Naive thymus-derived CD4-positive, alpha-beta T cell (primary cell): ENCODE data around the gene ATN1. TPM values are rescaled to one million over a fixed set of nuclear protein-coding genes. Genes with fewer than 3 reads are reported as not detected.

Experiments used
- ATAC-seq: fragments of 150-1000 bp; cut with Tn5 transposase; 2 replicates; pipeline ENCODE4 v1.10.0; 2021; ENCODE audit warnings: mild to moderate bottlenecking, moderate library complexity
- CTCF ChIA-PET: fragments of 350-600 bp; sonication (Branson Sonifier 250); formaldehyde crosslinking; loops from one replicate; lab custom pipeline; 2021; ENCODE audit warnings: antibody characterized with exemption; lab: Charles Lee
- POLR2A ChIA-PET: fragments of 350-600 bp; sonication (Branson Sonifier 250); formaldehyde crosslinking; loops from one replicate; lab custom pipeline; 2021; ENCODE audit warnings: antibody characterized with exemption, inconsistent platforms; lab: Charles Lee
- DNase-seq, 9 donors: peaks; one replicate each; pipeline versions ENCODE4 v3.0.0 to v3.0.0-alpha.2; 2020 to 2022; ENCODE audit warnings: mixed read lengths in 1 of 9
- H3K27ac ChIP-seq: one replicate; pipeline ENCODE4 v1.7.0; 2013; ENCODE audit warnings: mild to moderate bottlenecking, low read depth, low read length, moderate library complexity
- H3K27me3 ChIP-seq, 2 donors: one replicate each; pipeline ENCODE4 v1.7.0; 2013; ENCODE audit warnings: low read length in 2 of 2, mild to moderate bottlenecking in 2 of 2, moderate library complexity in 2 of 2; ENCODE audit not compliant: control insufficient read depth in 2 of 2, insufficient read depth in 2 of 2
- H3K36me3 ChIP-seq, 3 experiments: 1 replicate in 2 of 3; 2 replicates in 1 of 3; pipeline ENCODE4 v1.7.0; 2013; ENCODE audit warnings: low read length in 3 of 3, mild to moderate bottlenecking in 3 of 3, moderate library complexity in 1 of 3; ENCODE audit not compliant: insufficient read depth in 3 of 3, control insufficient read depth in 2 of 3
- H3K4me1 ChIP-seq, 2 donors: one replicate each; pipeline ENCODE4 v1.7.0; 2013; ENCODE audit warnings: low read length in 2 of 2, mild to moderate bottlenecking in 2 of 2, moderate library complexity in 1 of 2; ENCODE audit not compliant: control insufficient read depth in 2 of 2, insufficient read depth in 2 of 2
- H3K4me3 ChIP-seq: 2 replicates; pipeline ENCODE4 v1.7.0; 2013; ENCODE audit warnings: mild to moderate bottlenecking, low read length
- H3K9me3 ChIP-seq, 3 experiments: 1 replicate in 2 of 3; 2 replicates in 1 of 3; pipeline ENCODE4 v1.7.0; 2013; ENCODE audit warnings: low read length in 3 of 3; ENCODE audit not compliant: control insufficient read depth in 2 of 3
- H3K27ac Mint-ChIP-seq, 9 donors: one replicate each; pipeline ENCODE4 v1.8.0; 2020 to 2022; ENCODE audit warnings: mixed read lengths in 9 of 9, mild to moderate bottlenecking in 8 of 9, moderate library complexity in 5 of 9, inconsistent platforms in 2 of 9
- H3K27me3 Mint-ChIP-seq, 5 donors: one replicate each; pipeline ENCODE4 v1.8.0; 2021 to 2022; ENCODE audit warnings: mixed read lengths in 5 of 5, mild to moderate bottlenecking in 1 of 5
- H3K36me3 Mint-ChIP-seq, 5 donors: one replicate each; pipeline ENCODE4 v1.8.0; 2020 to 2022; ENCODE audit warnings: mixed read lengths in 5 of 5, mild to moderate bottlenecking in 3 of 5, inconsistent platforms in 1 of 5
- H3K4me1 Mint-ChIP-seq, 7 donors: one replicate each; pipeline ENCODE4 v1.8.0; 2020 to 2022; ENCODE audit warnings: mixed read lengths in 7 of 7, mild to moderate bottlenecking in 3 of 7, inconsistent platforms in 1 of 7
- H3K4me3 Mint-ChIP-seq, 10 donors: one replicate each; pipeline ENCODE4 v1.8.0; 2020 to 2022; ENCODE audit warnings: mild to moderate bottlenecking in 10 of 10, mixed read lengths in 10 of 10, moderate library complexity in 6 of 10, inconsistent platforms in 2 of 10
- H3K9me3 Mint-ChIP-seq, 11 donors: one replicate each; pipeline ENCODE4 v1.8.0; 2020 to 2022; ENCODE audit warnings: mixed read lengths in 11 of 11, mild to moderate bottlenecking in 4 of 11, inconsistent platforms in 1 of 11, moderate library complexity in 1 of 11
- intact Hi-C, 2 donors: fragments of 100-400 bp; cut with micrococcal nuclease; formaldehyde crosslinking; loops; one replicate each; pipeline ENCODE4 v1.15.1; 2023
- polyA plus RNA-seq, 2 donors: library from polyadenylated mRNA; unstranded; fragments of 300-500 nt; fragmentation: Illumina TruSeq; gene quantifications; one replicate each; pipeline ENCODE4 v1.2.3, GENCODE V29; 2021
- total RNA-seq, 6 experiments: library from RNA in 5 of 6; stranded (reverse) in 5 of 6; gene quantifications; 1 replicate in 5 of 6; 2 replicates in 1 of 6; pipeline ENCODE4 v1.2.3 and lab custom pipeline; 2021 to 2026

The ATN1 gene
- total and polyA plus RNA-seq, 7 experiments from 2014 or later, result 0.95 to 42.2 (median 32.9) TPM

DNA sequence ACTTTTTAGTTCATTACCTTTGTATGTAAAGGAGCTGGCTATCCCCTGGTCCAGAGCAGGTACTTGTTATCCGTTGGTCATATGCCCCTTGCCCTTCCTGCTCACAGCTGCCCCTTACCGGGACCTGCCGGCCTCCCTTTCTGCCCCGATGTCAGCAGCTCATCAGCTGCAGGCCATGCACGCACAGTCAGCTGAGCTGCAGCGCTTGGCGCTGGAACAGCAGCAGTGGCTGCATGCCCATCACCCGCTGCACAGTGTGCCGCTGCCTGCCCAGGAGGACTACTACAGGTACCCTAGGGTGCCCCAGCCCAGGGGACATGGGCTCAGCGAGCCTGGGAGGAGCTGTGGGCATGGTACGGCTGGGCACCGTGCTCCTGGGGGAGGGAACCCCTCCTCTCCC, 13.5 kb downstream of the ATN1 start:
- CTCF ChIA-PET, result interaction anchor here (1.3 to 2.0 kb wide), 4 partner anchors 16 to 27 kb away, joined by 4 to 7 read pairs (median 5); no protein-coding TSS in a partner anchor
- Histone ChIP-seq H3K36me3 (peaks cover 0 to 9% (median 0%) of the 10 kb centered on the region in 3 experiments), H3K4me3 (no peak overlapping the region), H3K27ac (no peak overlapping the region), H3K27me3 (no peaks in the 10 kb centered on the region), H3K4me1 (peaks cover 28 to 36% of the 10 kb centered on the region in 2 donors), H3K9me3 (no peaks in the 10 kb centered on the region)
- Mint-ChIP-seq H3K27me3 (no peaks in the 10 kb centered on the region), H3K27ac (peak overlapping the region in 5 of 9 donors; percentile 41 to 96 (median 54)), H3K4me1 (peaks cover 25 to 62% (median 49%) of the 10 kb centered on the region in 7 donors), H3K9me3 (peaks cover 0 to 7% (median 0%) of the 10 kb centered on the region in 11 donors), H3K4me3 (peak overlapping the region in 1 of 10 donors; percentile 41), H3K36me3 (peaks cover 0 to 13% (median 0%) of the 10 kb centered on the region in 5 donors)
- DNase-seq (no peak), ATAC-seq (no peak)
- intact Hi-C loops, result no loop called here
- POLR2A ChIA-PET, result interaction anchor here (0.8 to 23.3 kb wide), 6 partner anchors 1 to 69 kb away, joined by 5 to 1270 read pairs (median 208); partner anchors contain the start of genes ATN1, C12orf57, EMG1 and ENO2

DNA sequence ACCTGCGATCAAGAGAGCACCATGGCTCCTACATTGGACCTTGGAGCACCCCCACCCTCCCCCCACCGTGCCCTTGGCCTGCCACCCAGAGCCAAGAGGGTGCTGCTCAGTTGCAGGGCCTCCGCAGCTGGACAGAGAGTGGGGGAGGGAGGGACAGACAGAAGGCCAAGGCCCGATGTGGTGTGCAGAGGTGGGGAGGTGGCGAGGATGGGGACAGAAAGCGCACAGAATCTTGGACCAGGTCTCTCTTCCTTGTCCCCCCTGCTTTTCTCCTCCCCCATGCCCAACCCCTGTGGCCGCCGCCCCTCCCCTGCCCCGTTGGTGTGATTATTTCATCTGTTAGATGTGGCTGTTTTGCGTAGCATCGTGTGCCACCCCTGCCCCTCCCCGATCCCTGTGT, 14.0 kb downstream of the ATN1 start:
- POLR2A ChIA-PET, result interaction anchor here (0.8 to 23.3 kb wide), 6 partner anchors 1 to 69 kb away, joined by 5 to 1270 read pairs (median 208); partner anchors contain the start of genes ATN1, C12orf57, EMG1 and ENO2
- no peak overlapping the region for H3K4me3 ChIP-seq
- Mint-ChIP-seq H3K4me1 (peaks cover 23 to 62% (median 48%) of the 10 kb centered on the region in 7 donors), H3K36me3 (peaks cover 0 to 10% (median 0%) of the 10 kb centered on the region in 5 donors), H3K9me3 (peaks cover 0 to 7% (median 0%) of the 10 kb centered on the region in 11 donors), H3K27me3 (no peaks in the 10 kb centered on the region), H3K4me3 (peak overlapping the region in 2 of 10 donors; percentile 60 to 93), H3K27ac (peak overlapping the region in 5 of 9 donors; percentile 54 to 100 (median 96))
- peaks cover 0 to 9% (median 0%) of the 10 kb centered on the region in 3 experiments for H3K36me3 ChIP-seq
- no peak overlapping the region for H3K27ac ChIP-seq
- H3K27me3 ChIP-seq, result no peaks in the 10 kb centered on the region
- CTCF ChIA-PET, result interaction anchor here (1.3 to 11.7 kb wide), 4 partner anchors 20 to 27 kb away, joined by 4 to 460 read pairs (median 6); no protein-coding TSS in a partner anchor
- no peak for ATAC-seq
- no peaks in the 10 kb centered on the region for H3K9me3 ChIP-seq
- no peak for DNase-seq
- H3K4me1 ChIP-seq, result peaks cover 31 to 36% of the 10 kb centered on the region in 2 donors
- intact Hi-C loops, result loop anchor here in 1 of 2 donors (2.0 kb wide), 1 partner anchor 189 kb away; the partner anchor contains the start of gene MLF2

DNA sequence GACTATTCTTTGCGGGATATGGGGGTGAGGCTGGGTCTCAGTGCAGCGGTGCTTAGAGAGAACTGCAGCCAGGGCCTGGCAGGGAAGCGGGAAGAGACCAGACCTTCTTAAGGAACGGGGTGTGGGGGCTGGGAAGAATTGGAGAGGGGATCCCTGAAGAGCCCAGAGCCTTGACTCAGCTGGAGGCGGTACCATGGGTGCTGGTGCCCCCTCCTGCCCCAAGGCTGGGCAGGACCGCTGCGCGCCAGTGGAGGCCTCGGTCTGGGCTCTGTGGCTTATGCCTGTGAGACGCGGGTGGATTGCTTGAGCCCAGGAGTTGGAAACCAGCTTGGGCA, 14.5 kb downstream of the ATN1 start:
- no peak for ATAC-seq
- Mint-ChIP-seq H3K27me3 (no peaks in the 10 kb centered on the region), H3K36me3 (peaks cover 0 to 10% (median 0%) of the 10 kb centered on the region in 5 donors), H3K9me3 (peaks cover 0 to 7% (median 0%) of the 10 kb centered on the region in 11 donors), H3K27ac (peak overlapping the region; percentile 95 to 100 (median 98)), H3K4me1 (peaks cover 26 to 64% (median 51%) of the 10 kb centered on the region in 7 donors), H3K4me3 (peak overlapping the region in 6 of 10 donors; percentile 27 to 93 (median 40))
- intact Hi-C loops, result loop anchor here in 1 of 2 donors (2.0 kb wide), 1 partner anchor 189 kb away; the partner anchor contains the start of gene MLF2
- no peak for DNase-seq
- Histone ChIP-seq H3K9me3 (no peaks in the 10 kb centered on the region), H3K36me3 (peaks cover 0 to 9% (median 0%) of the 10 kb centered on the region in 3 experiments), H3K4me1 (peaks cover 33 to 39% of the 10 kb centered on the region in 2 donors), H3K27ac (peak overlapping the region; percentile 95), H3K4me3 (no peak overlapping the region), H3K27me3 (no peaks in the 10 kb centered on the region)
- ChIA-PET CTCF (interaction anchor here (1.7 to 11.7 kb wide), 4 partner anchors 18 to 73 kb away, joined by 9 to 460 read pairs (median 18); partner anchors contain the start of gene SPSB2), POLR2A (interaction anchor here (2.0 to 21.6 kb wide), 8 partner anchors 10 to 166 kb away, joined by 19 to 1270 read pairs (median 48); partner anchors contain the start of genes ATN1, C1RL, CDCA3 and EMG1)

DNA sequence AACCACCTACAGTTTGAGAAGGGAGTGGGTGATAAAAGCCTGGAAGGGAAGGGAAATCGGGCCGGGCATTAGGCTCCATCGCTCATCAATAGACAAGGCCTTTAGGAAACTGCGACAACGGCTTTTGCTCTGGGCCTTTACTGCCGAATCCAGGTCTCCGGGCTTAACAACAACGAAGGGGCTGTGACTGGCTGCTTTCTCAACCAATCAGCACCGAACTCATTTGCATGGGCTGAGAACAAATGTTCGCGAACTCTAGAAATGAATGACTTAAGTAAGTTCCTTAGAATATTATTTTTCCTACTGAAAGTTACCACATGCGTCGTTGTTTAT, 15.6 kb downstream of the ATN1 start:
- H3K9me3 Mint-ChIP-seq, result peaks cover 0 to 7% (median 0%) of the 10 kb centered on the region in 11 donors
- no peaks in the 10 kb centered on the region for H3K9me3 ChIP-seq
- POLR2A ChIA-PET, result interaction anchor here (0.6 to 21.6 kb wide), 30 partner anchors 9 to 697 kb away, joined by 3 to 1270 read pairs (median 7); partner anchors contain the start of genes ATN1, C1RL, CDCA3 and COPS7A

DNA sequence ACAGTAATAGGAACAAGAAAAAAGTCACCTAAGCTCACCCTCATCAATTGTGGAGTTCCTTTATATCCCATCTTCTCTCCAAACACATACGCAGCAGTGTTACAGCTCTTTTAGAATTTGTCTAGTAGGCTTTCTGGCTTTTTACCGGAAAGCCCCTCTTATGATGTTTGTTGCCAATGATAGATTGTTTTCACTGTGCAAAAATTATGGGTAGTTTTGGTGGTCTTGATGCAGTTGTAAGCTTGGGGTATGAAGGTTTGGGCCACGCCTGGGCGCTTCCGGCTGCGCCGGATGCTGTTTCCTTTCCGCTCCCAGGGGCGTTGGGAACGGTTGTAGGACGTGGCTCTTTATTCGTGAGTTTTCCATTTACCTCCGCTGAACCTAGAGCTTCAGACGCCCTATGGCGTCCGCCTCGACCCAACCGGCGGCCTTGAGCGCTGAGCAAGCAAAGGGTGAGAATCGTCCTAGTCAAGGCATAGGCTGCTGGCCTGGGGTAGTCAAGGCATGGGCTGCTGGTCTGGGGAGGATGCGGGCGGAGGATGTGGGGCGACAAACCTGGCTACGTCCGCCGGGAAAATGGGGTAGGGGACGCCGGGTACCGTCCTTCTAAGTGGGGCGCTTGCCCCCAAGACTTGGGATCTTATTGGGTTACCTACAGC, 16.1 kb downstream of the ATN1 start, which contains the start of the genes C12orf57 and RNU7-1:
TSS of gene C12orf57 (plus strand) at position 301 of the 659 bp plus-strand sequence. CDS start at position 401, 100 bp downstream.
TSS of gene RNU7-1 (plus strand) at position 95 of the 659 bp plus-strand sequence.
- H3K4me3 Mint-ChIP-seq, result peak within 1 kb of the TSS; percentile 88 to 100 (median 96)
- peak; percentile 77 for ATAC-seq

More for the DNA sequence above, 15.6 kb downstream of the ATN1 start:
- intact Hi-C loops, result loop anchor here in 1 of 2 donors (1.0 to 2.0 kb wide), 5 partner anchors 70 to 280 kb away; partner anchors contain the start of genes ING4, MLF2, SPSB2 and USP5
- peaks cover 36 to 70% (median 57%) of the 10 kb centered on the region in 7 donors for H3K4me1 Mint-ChIP-seq
- Histone ChIP-seq H3K27ac (peak overlapping the region; percentile 95), H3K27me3 (no peaks in the 10 kb centered on the region), H3K4me3 (peak overlapping the region; percentile 94), H3K36me3 (peaks cover 0 to 9% (median 0%) of the 10 kb centered on the region in 3 experiments), H3K4me1 (peaks cover 44 to 46% of the 10 kb centered on the region in 2 donors)
- no peaks in the 10 kb centered on the region for H3K27me3 Mint-ChIP-seq
- H3K36me3 Mint-ChIP-seq, result peaks cover 0 to 12% (median 0%) of the 10 kb centered on the region in 5 donors
- CTCF ChIA-PET, result interaction anchor here (0.6 to 11.7 kb wide), 13 partner anchors 9 to 167 kb away, joined by 3 to 460 read pairs (median 9); partner anchors contain the start of genes C1RL, LPCAT3 and SPSB2
- DNase-seq (peak in 8 of 9 donors; percentile 65 to 94 (median 90)), ATAC-seq (peak; percentile 71)
- peak overlapping the region; percentile 88 to 100 (median 96) for H3K4me3 Mint-ChIP-seq
- peak overlapping the region; percentile 95 to 100 (median 98) for H3K27ac Mint-ChIP-seq

More for the DNA sequence above, 16.1 kb downstream of the ATN1 start, which contains the start of the genes C12orf57 and RNU7-1:
- ChIA-PET POLR2A (interaction anchor here (0.6 to 21.6 kb wide), 35 partner anchors 8 to 696 kb away, joined by 3 to 1270 read pairs (median 7); partner anchors contain the start of genes ATN1, C1RL, CDCA3 and COPS7A), CTCF (interaction anchor here (0.6 to 11.7 kb wide), 18 partner anchors 9 to 167 kb away, joined by 3 to 460 read pairs (median 6); partner anchors contain the start of genes C1RL, LPCAT3, SPSB2 and USP5)
- Mint-ChIP-seq H3K4me1 (peaks cover 41 to 75% (median 60%) of the 10 kb centered on the region in 7 donors), H3K27ac (peak within 1 kb of the TSS; percentile 95 to 100 (median 98)), H3K27me3 (no peaks in the 10 kb centered on the region), H3K36me3 (peaks cover 0 to 12% (median 0%) of the 10 kb centered on the region in 5 donors), H3K9me3 (peaks cover 0 to 7% (median 0%) of the 10 kb centered on the region in 11 donors)
- Histone ChIP-seq H3K4me3 (peak within 1 kb of the TSS; percentile 94), H3K36me3 (peaks cover 0 to 9% (median 0%) of the 10 kb centered on the region in 3 experiments), H3K9me3 (no peaks in the 10 kb centered on the region), H3K27me3 (no peaks in the 10 kb centered on the region), H3K27ac (peak within 1 kb of the TSS; percentile 95), H3K4me1 (peaks cover 48% of the 10 kb centered on the region in 2 donors)
- intact Hi-C loops, result loop anchor here (1.0 to 2.0 kb wide), 15 partner anchors 8 to 281 kb away; partner anchors contain the start of genes C1R (in 2 of the 2), EMG1 (in 2 of the 2), LPCAT3 (in 2 of the 2) and PHB2 (in 2 of the 2)
- peak in 5 of 9 donors; percentile 74 to 90 (median 88) for DNase-seq
